ENCODE data around the gene TRIM63.

Gene TRIM63

GRCh38 chr1:26059906-26060305, 7.5 kb downstream of the TRIM63 start:
- Histone ChIP-seq H2BK15ac (ENCODE audit: low read depth, poor library complexity, severe bottlenecking) (no peak overlapping the region), H3K9me3 (ENCODE audit: control insufficient read depth, low read length) (no peaks in the 10 kb centered on the region), H3K27ac (ENCODE audit: low read length, poor library complexity, severe bottlenecking) (no peak overlapping the region)

GRCh38 chr1:26058052-26058595, 9.3 kb downstream of the TRIM63 start:
- Histone ChIP-seq H3K4me2 (ENCODE audit: low read length, poor library complexity, severe bottlenecking) (no peak overlapping the region), H3K4ac (ENCODE audit: low read depth in 1 of 2, low read length in 2 of 2) (no peak overlapping the region), H2BK120ac (ENCODE audit: low read depth, low read length) (no peak overlapping the region), H3K27ac (ENCODE audit: low read length, poor library complexity, severe bottlenecking) (no peak overlapping the region), H2BK5ac (ENCODE audit: low read depth, low read length, poor library complexity, severe bottlenecking) (no peak overlapping the region), H3K27me3 (ENCODE audit: control insufficient read depth in 1 of 2, insufficient read depth in 1 of 2, low read length in 2 of 2) (peaks cover 57 to 76% of the 10 kb centered on the region in 2 experiments), H3K4me1 (ENCODE audit: control insufficient read depth, insufficient read depth, low read depth, low read length) (no peaks in the 10 kb centered on the region), H3K9ac (ENCODE audit: low read length) (no peak overlapping the region), H3K23ac (ENCODE audit: low read length in 2 of 2) (no peak overlapping the region), H3K36me3 (ENCODE audit: control insufficient read depth in 1 of 2, insufficient read depth in 2 of 2, low read depth in 1 of 2, low read length in 2 of 2) (peaks cover 0 to 14% of the 10 kb centered on the region in 2 experiments), H3K4me3 (ENCODE audit: insufficient read depth in 1 of 2, low read depth in 1 of 2, low read length in 2 of 2) (no peak overlapping the region), H2BK12ac (ENCODE audit: low read length in 2 of 2) (no peak overlapping the region), H4K91ac (ENCODE audit: low read length) (no peak overlapping the region), H4K8ac (ENCODE audit: low read length) (no peak overlapping the region), H3K79me1 (replicated peaks; ENCODE audit: low read length, poor library complexity, severe bottlenecking) (no peaks in the 10 kb centered on the region), H3K14ac (ENCODE audit: low read length in 2 of 2) (no peak overlapping the region), H3K9me3 (ENCODE audit: control insufficient read depth, low read length) (no peaks in the 10 kb centered on the region), H3K18ac (ENCODE audit: low read depth in 1 of 2, low read length in 2 of 2) (no peak overlapping the region), H2AFZ (ENCODE audit: low read depth, low read length) (no peak overlapping the region), H2BK15ac (ENCODE audit: low read depth, poor library complexity, severe bottlenecking) (no peak overlapping the region), H2AK5ac (ENCODE audit: low read length, severe bottlenecking) (no peak overlapping the region)
- 84% methylated on average over 5 of the region's 5 CpGs for WGBS
- no peak for DNase-seq

More at GRCh38 chr1:26059906-26060305, 7.5 kb downstream of the TRIM63 start:
- no peaks in the 10 kb centered on the region for H3K79me1 ChIP-seq (replicated peaks; ENCODE audit: low read length, poor library complexity, severe bottlenecking)
- H3K14ac ChIP-seq (ENCODE audit: low read length in 2 of 2), result no peak overlapping the region
- H3K27me3 ChIP-seq (ENCODE audit: control insufficient read depth in 1 of 2, insufficient read depth in 1 of 2, low read length in 2 of 2), result peaks cover 54 to 66% of the 10 kb centered on the region in 2 experiments
- no peak overlapping the region for H2AK5ac ChIP-seq (ENCODE audit: low read length, severe bottlenecking)
- no peak overlapping the region for H3K9ac ChIP-seq (ENCODE audit: low read length)
- H3K23ac ChIP-seq (ENCODE audit: low read length in 2 of 2), result no peak overlapping the region
- WGBS, result 92% methylated on average over 5 of the region's 7 CpGs
- H2BK120ac ChIP-seq (ENCODE audit: low read depth, low read length), result no peak overlapping the region
- H4K8ac ChIP-seq (ENCODE audit: low read length), result no peak overlapping the region
- DNase-seq, result no peak
- no peak overlapping the region for H3K4me3 ChIP-seq (ENCODE audit: insufficient read depth in 1 of 2, low read depth in 1 of 2, low read length in 2 of 2)
- H3K4ac ChIP-seq (ENCODE audit: low read depth in 1 of 2, low read length in 2 of 2), result no peak overlapping the region
- no peak overlapping the region for H2BK12ac ChIP-seq (ENCODE audit: low read length in 2 of 2)
- H3K36me3 ChIP-seq (ENCODE audit: control insufficient read depth in 1 of 2, insufficient read depth in 2 of 2, low read depth in 1 of 2, low read length in 2 of 2), result peaks cover 0 to 14% of the 10 kb centered on the region in 2 experiments
- H2BK5ac ChIP-seq (ENCODE audit: low read depth, low read length, poor library complexity, severe bottlenecking), result no peak overlapping the region
- no peak overlapping the region for H4K91ac ChIP-seq (ENCODE audit: low read length)
- peaks cover 4% of the 10 kb centered on the region for H3K4me1 ChIP-seq (ENCODE audit: control insufficient read depth, insufficient read depth, low read depth, low read length)
- H3K4me2 ChIP-seq (ENCODE audit: low read length, poor library complexity, severe bottlenecking), result no peak overlapping the region
- no peak overlapping the region for H3K18ac ChIP-seq (ENCODE audit: low read depth in 1 of 2, low read length in 2 of 2)
- H2AFZ ChIP-seq (ENCODE audit: low read depth, low read length), result no peak overlapping the region

GRCh38 chr1:26057189-26057588, 10.2 kb downstream of the TRIM63 start:
- peaks cover 0 to 14% of the 10 kb centered on the region in 2 experiments for H3K36me3 ChIP-seq (ENCODE audit: control insufficient read depth in 1 of 2, insufficient read depth in 2 of 2, low read depth in 1 of 2, low read length in 2 of 2)
- DNase-seq, result no peak
- no peak overlapping the region for H3K4ac ChIP-seq (ENCODE audit: low read depth in 1 of 2, low read length in 2 of 2)
- H3K23ac ChIP-seq (ENCODE audit: low read length in 2 of 2), result no peak overlapping the region
- H2BK5ac ChIP-seq (ENCODE audit: low read depth, low read length, poor library complexity, severe bottlenecking), result no peak overlapping the region
- no peak overlapping the region for H2BK12ac ChIP-seq (ENCODE audit: low read length in 2 of 2)
- no peaks in the 10 kb centered on the region for H3K9me3 ChIP-seq (ENCODE audit: control insufficient read depth, low read length)
- no peak overlapping the region for H2BK120ac ChIP-seq (ENCODE audit: low read depth, low read length)
- 86% methylated on average over 2 of the region's 2 CpGs for WGBS
- no peak overlapping the region for H2AFZ ChIP-seq (ENCODE audit: low read depth, low read length)
- H4K8ac ChIP-seq (ENCODE audit: low read length), result no peak overlapping the region
- H3K14ac ChIP-seq (ENCODE audit: low read length in 2 of 2), result no peak overlapping the region
- H3K4me1 ChIP-seq (ENCODE audit: control insufficient read depth, insufficient read depth, low read depth, low read length), result no peaks in the 10 kb centered on the region
- no peak overlapping the region for H4K91ac ChIP-seq (ENCODE audit: low read length)
- no peak overlapping the region for H3K27ac ChIP-seq (ENCODE audit: low read length, poor library complexity, severe bottlenecking)
- H3K4me3 ChIP-seq (ENCODE audit: insufficient read depth in 1 of 2, low read depth in 1 of 2, low read length in 2 of 2), result no peak overlapping the region
- H2BK15ac ChIP-seq (ENCODE audit: low read depth, poor library complexity, severe bottlenecking), result no peak overlapping the region
- peaks cover 55 to 74% of the 10 kb centered on the region in 2 experiments for H3K27me3 ChIP-seq (ENCODE audit: control insufficient read depth in 1 of 2, insufficient read depth in 1 of 2, low read length in 2 of 2)
- no peak overlapping the region for H3K18ac ChIP-seq (ENCODE audit: low read depth in 1 of 2, low read length in 2 of 2)
- H3K79me1 ChIP-seq (replicated peaks; ENCODE audit: low read length, poor library complexity, severe bottlenecking), result no peaks in the 10 kb centered on the region
- H3K4me2 ChIP-seq (ENCODE audit: low read length, poor library complexity, severe bottlenecking), result no peak overlapping the region
- no peak overlapping the region for H3K9ac ChIP-seq (ENCODE audit: low read length)
- H2AK5ac ChIP-seq (ENCODE audit: low read length, severe bottlenecking), result no peak overlapping the region

GRCh38 chr1:26055041-26055440, 12.4 kb downstream of the TRIM63 start:
- Histone ChIP-seq H3K4ac (ENCODE audit: low read depth in 1 of 2, low read length in 2 of 2) (no peak overlapping the region), H4K91ac (ENCODE audit: low read length) (no peak overlapping the region), H2BK12ac (ENCODE audit: low read length in 2 of 2) (no peak overlapping the region), H2BK120ac (ENCODE audit: low read depth, low read length) (no peak overlapping the region), H3K4me1 (ENCODE audit: control insufficient read depth, insufficient read depth, low read depth, low read length) (no peaks in the 10 kb centered on the region), H2BK15ac (ENCODE audit: low read depth, poor library complexity, severe bottlenecking) (no peak overlapping the region), H3K18ac (ENCODE audit: low read depth in 1 of 2, low read length in 2 of 2) (no peak overlapping the region), H3K4me2 (ENCODE audit: low read length, poor library complexity, severe bottlenecking) (no peak overlapping the region), H2AFZ (ENCODE audit: low read depth, low read length) (no peak overlapping the region), H3K36me3 (ENCODE audit: control insufficient read depth in 1 of 2, insufficient read depth in 2 of 2, low read depth in 1 of 2, low read length in 2 of 2) (peaks cover 0 to 9% of the 10 kb centered on the region in 2 experiments), H2BK5ac (ENCODE audit: low read depth, low read length, poor library complexity, severe bottlenecking) (no peak overlapping the region), H3K9ac (ENCODE audit: low read length) (no peak overlapping the region), H3K9me3 (ENCODE audit: control insufficient read depth, low read length) (no peaks in the 10 kb centered on the region), H3K14ac (ENCODE audit: low read length in 2 of 2) (no peak overlapping the region), H3K4me3 (ENCODE audit: insufficient read depth in 1 of 2, low read depth in 1 of 2, low read length in 2 of 2) (no peak overlapping the region), H3K27ac (ENCODE audit: low read length, poor library complexity, severe bottlenecking) (no peak overlapping the region), H3K79me1 (replicated peaks; ENCODE audit: low read length, poor library complexity, severe bottlenecking) (no peaks in the 10 kb centered on the region), H3K23ac (ENCODE audit: low read length in 2 of 2) (no peak overlapping the region), H4K8ac (ENCODE audit: low read length) (no peak overlapping the region), H2AK5ac (ENCODE audit: low read length, severe bottlenecking) (no peak overlapping the region), H3K27me3 (ENCODE audit: control insufficient read depth in 1 of 2, insufficient read depth in 1 of 2, low read length in 2 of 2) (peaks cover 54 to 74% of the 10 kb centered on the region in 2 experiments)
- DNase-seq, result no peak
- 92% methylated on average over 2 of the region's 2 CpGs for WGBS
